Natural killer cell (primary cell): ENCODE measurements around the gene SMAD3. TPM values are rescaled to one million over a fixed set of nuclear protein-coding genes. Genes with fewer than 3 reads are reported as not detected.
"Not testable (repeated sequence)": the region's sequence is repeated elsewhere in the genome, so short reads cannot be mapped to it uniquely, and the experiment has no call there.

Experiments used
- ATAC-seq, 3 donors: fragments of 150-1000 bp in 2 of 3; fragments of 200-7000 bp in 1 of 3; cut with Tn5 transposase; 1 replicate in 1 of 3; 2 replicates in 2 of 3; pipeline ENCODE4 v1.10.0; 2021; ENCODE audit warnings: mild to moderate bottlenecking in 2 of 3, moderate library complexity in 2 of 3
- DNase-seq, 2 donors: peaks; one replicate each; pipeline versions ENCODE4 v3.0.0 to v3.0.0-alpha.2; 2013 to 2021; ENCODE audit warnings: mixed read lengths in 1 of 2
- H3K27ac ChIP-seq: one replicate; pipeline ENCODE4 v1.5.1; 2013; ENCODE audit warnings: mild to moderate bottlenecking, low read length
- H3K27me3 ChIP-seq: one replicate; pipeline ENCODE4 v1.6.1; 2013; ENCODE audit warnings: low read length; ENCODE audit not compliant: control insufficient read depth, insufficient read depth
- H3K36me3 ChIP-seq: one replicate; pipeline ENCODE4 v1.6.1; 2013; ENCODE audit warnings: low read length; ENCODE audit not compliant: control insufficient read depth, insufficient read depth
- H3K4me1 ChIP-seq: one replicate; pipeline ENCODE4 v1.6.1; 2013; ENCODE audit warnings: low read length; ENCODE audit not compliant: control insufficient read depth, insufficient read depth
- H3K4me3 ChIP-seq: one replicate; pipeline ENCODE4 v1.5.1; 2013; ENCODE audit warnings: low read length
- H3K9me3 ChIP-seq: one replicate; pipeline ENCODE4 v1.6.1; 2013; ENCODE audit warnings: low read length; ENCODE audit not compliant: control insufficient read depth, insufficient read depth
- H3K27ac Mint-ChIP-seq, 2 donors: one replicate each; pipeline ENCODE4 v1.8.0; 2022; ENCODE audit warnings: mild to moderate bottlenecking in 2 of 2, mixed read lengths in 2 of 2, moderate library complexity in 1 of 2
- H3K27me3 Mint-ChIP-seq, 2 donors: one replicate each; pipeline ENCODE4 v1.8.0; 2022; ENCODE audit warnings: low read depth in 2 of 2, mixed read lengths in 2 of 2
- H3K36me3 Mint-ChIP-seq: one replicate; pipeline ENCODE4 v1.8.0; 2022; ENCODE audit warnings: mixed read lengths
- H3K4me1 Mint-ChIP-seq, 2 donors: one replicate each; pipeline ENCODE4 v1.8.0; 2022; ENCODE audit warnings: mixed read lengths in 2 of 2
- H3K4me3 Mint-ChIP-seq: one replicate; pipeline ENCODE4 v1.8.0; 2022; ENCODE audit warnings: mild to moderate bottlenecking, moderate library complexity, mixed read lengths
- H3K9me3 Mint-ChIP-seq, 2 donors: one replicate each; pipeline ENCODE4 v1.8.0; 2022; ENCODE audit warnings: mixed read lengths in 2 of 2
- WGBS: methylation state at CpG from one replicate; pipeline ENCODE4 v1.1.7; 2013; ENCODE audit warnings: missing lambda C conversion rate; ENCODE audit not compliant: insufficient coverage; 5-methylcytosine and 5-hydroxymethylcytosine counted together
- intact Hi-C: fragments of 100-400 bp; cut with micrococcal nuclease; formaldehyde crosslinking; loops from one replicate; pipeline ENCODE4 v1.14.2; 2022
- total RNA-seq, 4 donors: library from RNA; stranded (reverse); fragments of 120-200 nt in 1 of 4; gene quantifications; one replicate each; pipeline versions ENCODE4 v1.2.3 to v1.2.4, GENCODE V29; 2013 to 2022
- TF ChIP-seq, protein P1 (sequence below): fragments of 200-600 bp; IDR thresholded peaks from one replicate; pipeline ENCODE4 v1.8.0; 2022; ENCODE audit warnings: antibody characterized with exemption

Gene SMAD3
- total RNA-seq, 3 donors from 2014 or later (not counting 1 experiment from before 2014, with no cell fraction given) = 47.1 to 72.6 (median 63.0) TPM

- no peak overlapping the region for H3K4me3 ChIP-seq
- H3K27ac Mint-ChIP-seq = no peak overlapping the region
- no peak overlapping the region for H3K4me3 Mint-ChIP-seq
- DNase-seq = no peak
- intact Hi-C loops = no loop called here
- H3K27ac ChIP-seq = no peak overlapping the region
- H3K4me1 Mint-ChIP-seq = peaks cover 0 to 9% of the 10 kb centered on the region in 2 donors
- TF ChIP-seq, protein P1, sequence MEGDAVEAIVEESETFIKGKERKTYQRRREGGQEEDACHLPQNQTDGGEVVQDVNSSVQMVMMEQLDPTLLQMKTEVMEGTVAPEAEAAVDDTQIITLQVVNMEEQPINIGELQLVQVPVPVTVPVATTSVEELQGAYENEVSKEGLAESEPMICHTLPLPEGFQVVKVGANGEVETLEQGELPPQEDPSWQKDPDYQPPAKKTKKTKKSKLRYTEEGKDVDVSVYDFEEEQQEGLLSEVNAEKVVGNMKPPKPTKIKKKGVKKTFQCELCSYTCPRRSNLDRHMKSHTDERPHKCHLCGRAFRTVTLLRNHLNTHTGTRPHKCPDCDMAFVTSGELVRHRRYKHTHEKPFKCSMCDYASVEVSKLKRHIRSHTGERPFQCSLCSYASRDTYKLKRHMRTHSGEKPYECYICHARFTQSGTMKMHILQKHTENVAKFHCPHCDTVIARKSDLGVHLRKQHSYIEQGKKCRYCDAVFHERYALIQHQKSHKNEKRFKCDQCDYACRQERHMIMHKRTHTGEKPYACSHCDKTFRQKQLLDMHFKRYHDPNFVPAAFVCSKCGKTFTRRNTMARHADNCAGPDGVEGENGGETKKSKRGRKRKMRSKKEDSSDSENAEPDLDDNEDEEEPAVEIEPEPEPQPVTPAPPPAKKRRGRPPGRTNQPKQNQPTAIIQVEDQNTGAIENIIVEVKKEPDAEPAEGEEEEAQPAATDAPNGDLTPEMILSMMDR = no peak
- ATAC-seq = no peak
- 90% methylated on average over 3 of the region's 3 CpGs for WGBS
- H3K9me3 Mint-ChIP-seq = no peaks in the 10 kb centered on the region
- H3K27me3 ChIP-seq = no peaks in the 10 kb centered on the region
- H3K36me3 ChIP-seq = no peaks in the 10 kb centered on the region
- peaks cover 12% of the 10 kb centered on the region for H3K4me1 ChIP-seq
- H3K36me3 Mint-ChIP-seq = no peaks in the 10 kb centered on the region
- peaks cover 0 to 5% of the 10 kb centered on the region in 2 donors for H3K27me3 Mint-ChIP-seq
- H3K9me3 ChIP-seq = no peaks in the 10 kb centered on the region
Observed at GRCh38 chr15:67024998-67025368, 40.4 kb upstream of the SMAD3 start.

DNA sequence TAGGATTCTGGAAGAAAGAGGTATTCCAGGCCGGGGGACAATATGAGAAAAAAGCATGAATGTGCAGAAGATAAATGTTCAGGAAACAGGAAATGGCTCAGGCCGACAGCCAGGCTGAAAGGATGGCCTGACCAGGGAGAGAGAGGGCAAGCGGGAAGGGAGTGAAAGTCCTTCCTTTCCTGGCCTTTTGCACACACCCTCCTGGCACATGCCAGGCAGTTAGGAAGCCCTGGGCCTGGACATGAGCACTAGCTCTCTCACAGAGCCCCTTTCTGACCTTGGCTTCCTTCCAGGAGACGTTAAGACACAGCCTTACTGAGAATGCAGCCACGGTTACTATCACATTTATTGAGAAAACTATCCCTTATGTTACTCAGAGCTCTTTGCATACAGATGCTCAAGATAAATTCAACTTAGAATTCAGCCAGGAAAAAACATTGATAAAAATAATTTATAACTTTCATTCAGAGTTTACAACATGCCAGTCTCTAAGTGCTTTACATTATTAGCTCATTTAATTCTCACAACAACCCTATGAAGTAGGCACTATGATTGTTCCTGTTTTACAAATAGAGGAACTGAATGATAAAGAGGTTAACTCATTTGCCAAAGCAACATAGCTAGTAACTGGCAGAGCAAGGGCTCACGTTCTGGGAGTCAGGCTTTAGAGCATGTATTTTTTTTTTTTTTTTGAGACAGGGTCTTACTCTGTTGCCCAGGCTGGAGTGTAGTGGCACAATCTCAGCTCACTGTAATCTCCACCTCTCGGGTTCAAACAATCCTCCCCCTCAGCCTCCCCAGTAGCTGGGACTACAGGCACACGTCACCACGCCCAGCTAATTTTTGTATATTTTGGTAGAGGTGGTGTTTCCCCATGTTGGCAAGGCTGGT lies 39.4 kb upstream of the SMAD3 start:
- Mint-ChIP-seq H3K4me1 (peaks cover 0 to 9% of the 10 kb centered on the region in 2 donors), H3K36me3 (no peaks in the 10 kb centered on the region), H3K4me3 (no peak overlapping the region), H3K27me3 (peaks cover 0 to 5% of the 10 kb centered on the region in 2 donors), H3K27ac (no peak overlapping the region), H3K9me3 (no peaks in the 10 kb centered on the region)
- DNase-seq = no peak
- WGBS = 56% methylated on average over 8 of the region's 9 CpGs
- intact Hi-C loops = no loop called here
- TF ChIP-seq, protein P1 = no peak
- Histone ChIP-seq H3K36me3 (no peaks in the 10 kb centered on the region), H3K4me3 (no peak overlapping the region), H3K9me3 (no peaks in the 10 kb centered on the region), H3K27ac (no peak overlapping the region), H3K27me3 (no peaks in the 10 kb centered on the region), H3K4me1 (peaks cover 12% of the 10 kb centered on the region)
- ATAC-seq = no peak

- H3K27ac ChIP-seq = no peak overlapping the region
- peaks cover 0 to 5% of the 10 kb centered on the region in 2 donors for H3K27me3 Mint-ChIP-seq
- WGBS = 74% methylated on average over 4 of the region's 4 CpGs
Observed at GRCh38 chr15:67026610-67026967, 38.8 kb upstream of the SMAD3 start.

GRCh38 chr15:67028440-67028839 lies 37.0 kb upstream of the SMAD3 start:
- Histone ChIP-seq H3K27me3 (peaks cover 10% of the 10 kb centered on the region), H3K4me1 (peaks cover 16% of the 10 kb centered on the region)
- H3K27ac ChIP-seq, H3K4me3 Mint-ChIP-seq, H3K9me3 Mint-ChIP-seq, H3K36me3 ChIP-seq, H3K4me1 Mint-ChIP-seq, ATAC-seq, H3K36me3 Mint-ChIP-seq, H3K4me3 ChIP-seq, intact Hi-C loops, DNase-seq, H3K9me3 ChIP-seq, H3K27ac Mint-ChIP-seq, H3K27me3 Mint-ChIP-seq: not testable (repeated sequence)
- WGBS = 100% methylated on average over 2 of the region's 3 CpGs

More at GRCh38 chr15:67026610-67026967, 38.8 kb upstream of the SMAD3 start:
- H3K36me3 ChIP-seq = no peaks in the 10 kb centered on the region
- no peaks in the 10 kb centered on the region for H3K27me3 ChIP-seq
- Mint-ChIP-seq H3K36me3 (no peaks in the 10 kb centered on the region), H3K27ac (no peak overlapping the region), H3K4me1 (peaks cover 0 to 9% of the 10 kb centered on the region in 2 donors), H3K9me3 (no peaks in the 10 kb centered on the region), H3K4me3 (no peak overlapping the region)
- intact Hi-C loops = no loop called here
- no peak for DNase-seq
- TF ChIP-seq, protein P1 = no peak
- no peak overlapping the region for H3K4me3 ChIP-seq
- H3K4me1 ChIP-seq = peaks cover 12% of the 10 kb centered on the region
- ATAC-seq = no peak
- no peaks in the 10 kb centered on the region for H3K9me3 ChIP-seq
